Ammon's horn (tissue), 1 donor: ENCODE measurements around the gene CHGA.
A peak's percentile ranks its signal among the peaks of the same experiment; 100 is the strongest.

Source experiments
- DNase-seq: peaks from one replicate; pipeline ENCODE4 v3.0.0-alpha.2; 2016; ENCODE audit warnings: low spot score

The CHGA gene

GRCh38 chr14:92961567-92961855, 38.6 kb downstream of the CHGA start:
- no peak for DNase-seq

- DNase-seq, result no peak
Observed at GRCh38 chr14:92962031-92962830, 39.3 kb downstream of the CHGA start.

- no peak for DNase-seq
Observed at GRCh38 chr14:92962831-92963095, 39.8 kb downstream of the CHGA start.

- DNase-seq, result no peak
Observed at GRCh38 chr14:92963301-92964123, 40.6 kb downstream of the CHGA start.

- DNase-seq, result no peak
Observed at GRCh38 chr14:92964124-92965109, 41.5 kb downstream of the CHGA start.

- no peak for DNase-seq
Observed at GRCh38 chr14:92965281-92965680, 42.3 kb downstream of the CHGA start.

- DNase-seq, result no peak
Observed at GRCh38 chr14:92967346-92967926, 44.5 kb downstream of the CHGA start.

- no peak for DNase-seq
Observed at GRCh38 chr14:92968291-92969020, 45.5 kb downstream of the CHGA start.

GRCh38 chr14:92969430-92969829, 46.5 kb downstream of the CHGA start:
- DNase-seq, result no peak

- no peak for DNase-seq
Observed at GRCh38 chr14:92969871-92970270, 46.9 kb downstream of the CHGA start.

GRCh38 chr14:92970271-92970670, 47.3 kb downstream of the CHGA start:
- no peak for DNase-seq

GRCh38 chr14:92971601-92972180, 48.7 kb downstream of the CHGA start:
- no peak for DNase-seq

GRCh38 chr14:92973261-92973797, 50.4 kb downstream of the CHGA start:
- peak; percentile 88 for DNase-seq

- no peak for DNase-seq
Observed at GRCh38 chr14:92973798-92974372, 50.9 kb downstream of the CHGA start.

GRCh38 chr14:92974541-92975345, 51.8 kb downstream of the CHGA start:
- DNase-seq, result no peak

- DNase-seq, result no peak
Observed at GRCh38 chr14:92976268-92976667, 53.3 kb downstream of the CHGA start.

GRCh38 chr14:92978229-92979021, 55.5 kb downstream of the CHGA start:
- no peak for DNase-seq

- DNase-seq, result no peak
Observed at GRCh38 chr14:92980866-92981265, 57.9 kb downstream of the CHGA start.

- DNase-seq, result no peak
Observed at GRCh38 chr14:92981726-92982125, 58.8 kb downstream of the CHGA start.
